HFFc6 (cell line): ENCODE data around the gene FBXL15. TPM values are rescaled to one million over a fixed set of nuclear protein-coding genes. Genes with fewer than 3 reads are reported as not detected.

ENCODE experiments used
- DNase-seq: peaks from one replicate; pipeline ENCODE4 v3.0.0-alpha.2; 2018
- H3K27ac Mint-ChIP-seq: 2 replicates; pipeline ENCODE4 v1.8.0; 2020; ENCODE audit warnings: mild to moderate bottlenecking, mixed read lengths
- H3K27me3 Mint-ChIP-seq: 2 replicates; pipeline ENCODE4 v1.8.0; 2021; ENCODE audit warnings: mild to moderate bottlenecking, moderate library complexity, mixed read lengths; ENCODE audit not compliant: insufficient read depth
- H3K36me3 Mint-ChIP-seq: 2 replicates; pipeline ENCODE4 v1.8.0; 2021; ENCODE audit warnings: low read depth, mixed read lengths
- H3K4me1 Mint-ChIP-seq: 2 replicates; pipeline ENCODE4 v1.8.0; 2020; ENCODE audit warnings: low read depth, mixed read lengths
- H3K4me3 Mint-ChIP-seq: 2 replicates; pipeline ENCODE4 v1.8.0; 2020; ENCODE audit warnings: mild to moderate bottlenecking, moderate library complexity, mixed read lengths
- H3K9me3 Mint-ChIP-seq: 2 replicates; pipeline ENCODE4 v1.8.0; 2020; ENCODE audit warnings: mild to moderate bottlenecking, mixed read lengths
- CTCF ChIP-seq: fragments of 200-600 bp; sonication (generic); IDR thresholded peaks from 2 replicates; pipeline ENCODE4 v1.5.0; 2021; ENCODE audit warnings: antibody characterized with exemption, mild to moderate bottlenecking
- total RNA-seq, 6 experiments: library from RNA; stranded (reverse); fragmentation: NEBNext Ultra II Directional; extraction: Animal tissue kit (Norgen Biotek cat#: 25700); gene quantifications; 2 replicates in 1 of 6; 3 replicates in 5 of 6; pipeline ENCODE4 v1.2.3, GENCODE V29; 2021

The FBXL15 gene
- total RNA-seq, 6 experiments from 2014 or later: 9.2 to 13.2 (median 11.5) TPM

GRCh38 chr10:102419269-102420180, 1.1 kb upstream of the FBXL15 start:
- no peak for TF ChIP-seq CTCF
- Mint-ChIP-seq H3K9me3 (no peaks in the 10 kb centered on the region), H3K27ac (no peak overlapping the region), H3K36me3 (no peaks in the 10 kb centered on the region), H3K4me1 (peaks cover 22% of the 10 kb centered on the region), H3K4me3 (peak overlapping the region; percentile 98), H3K27me3 (peaks cover 19% of the 10 kb centered on the region)
- DNase-seq: no peak

- H3K27ac Mint-ChIP-seq: peak overlapping the region; percentile 94
- DNase-seq: no peak
Measured at GRCh38 chr10:102420181-102420713, 389 bp upstream of the FBXL15 start.

GRCh38 chr10:102421507-102421756, 796 bp downstream of the FBXL15 start:
- no peak for TF ChIP-seq CTCF
- Mint-ChIP-seq H3K36me3 (no peaks in the 10 kb centered on the region), H3K9me3 (no peaks in the 10 kb centered on the region), H3K27ac (no peak overlapping the region), H3K4me1 (peaks cover 26% of the 10 kb centered on the region), H3K4me3 (peak overlapping the region; percentile 98), H3K27me3 (peaks cover 10% of the 10 kb centered on the region)
- DNase-seq: no peak

More at GRCh38 chr10:102420181-102420713, 389 bp upstream of the FBXL15 start:
- no peaks in the 10 kb centered on the region for H3K9me3 Mint-ChIP-seq
- H3K36me3 Mint-ChIP-seq: no peaks in the 10 kb centered on the region
- peaks cover 22% of the 10 kb centered on the region for H3K4me1 Mint-ChIP-seq
- peaks cover 18% of the 10 kb centered on the region for H3K27me3 Mint-ChIP-seq
- peak overlapping the region; percentile 98 for H3K4me3 Mint-ChIP-seq
- no peak for TF ChIP-seq CTCF

- no peaks in the 10 kb centered on the region for H3K9me3 Mint-ChIP-seq
- H3K36me3 Mint-ChIP-seq: no peaks in the 10 kb centered on the region
- no peak for DNase-seq
- H3K27ac Mint-ChIP-seq: peak overlapping the region; percentile 60
- peak overlapping the region; percentile 98 for H3K4me3 Mint-ChIP-seq
- H3K4me1 Mint-ChIP-seq: peaks cover 31% of the 10 kb centered on the region
- peaks cover 10% of the 10 kb centered on the region for H3K27me3 Mint-ChIP-seq
- TF ChIP-seq CTCF: no peak
Measured at GRCh38 chr10:102421757-102422512, 1.3 kb downstream of the FBXL15 start.

- no peaks in the 10 kb centered on the region for H3K36me3 Mint-ChIP-seq
- peak overlapping the region; percentile 98 for H3K4me3 Mint-ChIP-seq
- H3K27ac Mint-ChIP-seq: peak overlapping the region; percentile 60
- H3K4me1 Mint-ChIP-seq: peaks cover 38% of the 10 kb centered on the region
- H3K27me3 Mint-ChIP-seq: peaks cover 10% of the 10 kb centered on the region
- TF ChIP-seq CTCF: peak; percentile 86
- H3K9me3 Mint-ChIP-seq: no peaks in the 10 kb centered on the region
- DNase-seq: peak; percentile 62
Measured at GRCh38 chr10:102422545-102423129, 2.0 kb downstream of the FBXL15 start.
